ENCODE results near the gene TTF1.

The TTF1 gene

GRCh38 chr9:132356324-132356924, 50.2 kb downstream of the TTF1 start:
- DNase-seq = no peak

- DNase-seq = peak; percentile 96
These were observed 51.8 kb downstream of the TTF1 start, which contains the start of gene SETX for GRCh38 chr9:132354637-132355355. SETX (minus strand) TSS chr9:132354986; CDS start chr9:132349428, 5,558 bp downstream.

GRCh38 chr9:132351404-132352045, 55.1 kb downstream of the TTF1 start:
- DNase-seq = no peak

GRCh38 chr9:132350861-132351315, 55.8 kb downstream of the TTF1 start:
- DNase-seq = no peak

- no peak for DNase-seq
These were observed 58.0 kb downstream of the TTF1 start for GRCh38 chr9:132348676-132349075.

- no peak for DNase-seq
These were observed 60.5 kb downstream of the TTF1 start for GRCh38 chr9:132346177-132346576.

- no peak for DNase-seq
These were observed 65.3 kb downstream of the TTF1 start for GRCh38 chr9:132341177-132341840.

- DNase-seq = no peak
These were observed 72.3 kb downstream of the TTF1 start for GRCh38 chr9:132334364-132334763.

- DNase-seq = no peak
These were observed 73.1 kb downstream of the TTF1 start for GRCh38 chr9:132333556-132333955.

- no peak for DNase-seq
These were observed 78.1 kb downstream of the TTF1 start for GRCh38 chr9:132328580-132328979.

GRCh38 chr9:132327537-132327936, 79.1 kb downstream of the TTF1 start:
- no peak for DNase-seq

All from 8988T (cell line).